Central memory CD8-positive, alpha-beta T cell (primary cell): ENCODE measurements around the gene RNU2-63P.

Experiments
- ATAC-seq: fragments of 150-1000 bp; cut with Tn5 transposase; replicated peaks from 2 replicates; pipeline ENCODE4 v1.10.0; 2022; ENCODE audit warnings: mild to moderate bottlenecking, moderate FRiP score, moderate number of reproducible peaks; ENCODE audit not compliant: poor library complexity, severe bottlenecking; ENCODE audit errors: extremely low read depth
- DNase-seq, 2 donors: peaks; one replicate each; pipeline ENCODE4 v3.0.0; 2021; ENCODE audit warnings: low spot score in 2 of 2
- H3K27ac Mint-ChIP-seq: one replicate; pipeline ENCODE4 v1.8.0; 2022; ENCODE audit warnings: low read depth, mild to moderate bottlenecking, moderate library complexity, mixed read lengths
- H3K27me3 Mint-ChIP-seq: one replicate; pipeline ENCODE4 v1.8.0; 2022; ENCODE audit warnings: mixed read lengths
- H3K36me3 Mint-ChIP-seq: one replicate; pipeline ENCODE4 v1.8.0; 2022; ENCODE audit warnings: mild to moderate bottlenecking, moderate library complexity, mixed read lengths; ENCODE audit not compliant: insufficient read depth
- H3K4me1 Mint-ChIP-seq: one replicate; pipeline ENCODE4 v1.8.0; 2022; ENCODE audit warnings: mixed read lengths
- H3K4me3 Mint-ChIP-seq: one replicate; pipeline ENCODE4 v1.8.0; 2022; ENCODE audit warnings: mild to moderate bottlenecking, moderate library complexity, mixed read lengths
- H3K9me3 Mint-ChIP-seq: one replicate; pipeline ENCODE4 v1.8.0; 2022; ENCODE audit warnings: mixed read lengths

RNU2-63P gene

GRCh38 chr2:88016086-88016959, at the start of gene RNU2-63P:
RNU2-63P (minus strand) TSS chr2:88016547.
- ATAC-seq: peak; percentile 84
- peaks cover 19% of the 10 kb centered on the region for H3K4me1 Mint-ChIP-seq

GRCh38 chr2:88061295-88061694, 44.9 kb upstream of the RNU2-63P start:
- Mint-ChIP-seq H3K4me3 (no peak overlapping the region), H3K4me1 (peaks cover under 1% of the 10 kb centered on the region), H3K27ac (no peak overlapping the region), H3K27me3 (no peaks in the 10 kb centered on the region), H3K36me3 (peaks cover 3% of the 10 kb centered on the region), H3K9me3 (no peaks in the 10 kb centered on the region)
- ATAC-seq: no peak
- no peak for DNase-seq

More at GRCh38 chr2:88016086-88016959, at the start of gene RNU2-63P:
- peaks cover 12% of the 10 kb centered on the region for H3K36me3 Mint-ChIP-seq
- H3K27me3 Mint-ChIP-seq: no peaks in the 10 kb centered on the region
- H3K4me3 Mint-ChIP-seq: peak within 1 kb of the TSS; percentile 88
- peak; percentile 79 to 81 for DNase-seq
- H3K9me3 Mint-ChIP-seq: no peaks in the 10 kb centered on the region
- H3K27ac Mint-ChIP-seq: peak within 1 kb of the TSS; percentile 98

GRCh38 chr2:88060907-88061275, 44.5 kb upstream of the RNU2-63P start:
- Mint-ChIP-seq H3K9me3 (no peaks in the 10 kb centered on the region), H3K36me3 (peaks cover 6% of the 10 kb centered on the region), H3K4me3 (no peak overlapping the region), H3K27me3 (no peaks in the 10 kb centered on the region), H3K4me1 (peaks cover 4% of the 10 kb centered on the region), H3K27ac (no peak overlapping the region)
- ATAC-seq (no peak), DNase-seq (no peak)

- peaks cover 10% of the 10 kb centered on the region for H3K36me3 Mint-ChIP-seq
- peaks cover 8% of the 10 kb centered on the region for H3K4me1 Mint-ChIP-seq
- H3K9me3 Mint-ChIP-seq: no peaks in the 10 kb centered on the region
- H3K27me3 Mint-ChIP-seq: no peaks in the 10 kb centered on the region
- ATAC-seq (no peak), DNase-seq (no peak)
- no peak overlapping the region for H3K27ac Mint-ChIP-seq
- no peak overlapping the region for H3K4me3 Mint-ChIP-seq
Observed at GRCh38 chr2:88059979-88060906, 43.9 kb upstream of the RNU2-63P start.

- Mint-ChIP-seq H3K9me3 (no peaks in the 10 kb centered on the region), H3K27me3 (no peaks in the 10 kb centered on the region), H3K36me3 (peaks cover 19% of the 10 kb centered on the region), H3K4me1 (peaks cover 24% of the 10 kb centered on the region), H3K27ac (no peak overlapping the region), H3K4me3 (no peak overlapping the region)
- DNase-seq (no peak), ATAC-seq (no peak)
Observed at GRCh38 chr2:88058191-88058590, 41.8 kb upstream of the RNU2-63P start.

- DNase-seq: no peak
- no peak overlapping the region for H3K4me3 Mint-ChIP-seq
- H3K36me3 Mint-ChIP-seq: peaks cover 21% of the 10 kb centered on the region
- H3K27me3 Mint-ChIP-seq: no peaks in the 10 kb centered on the region
- no peak overlapping the region for H3K27ac Mint-ChIP-seq
- peaks cover 31% of the 10 kb centered on the region for H3K4me1 Mint-ChIP-seq
- no peaks in the 10 kb centered on the region for H3K9me3 Mint-ChIP-seq
- ATAC-seq: no peak
Observed at GRCh38 chr2:88057437-88057844, 41.1 kb upstream of the RNU2-63P start.

GRCh38 chr2:88055371-88056128, 39.2 kb upstream of the RNU2-63P start, which contains the start of gene KRCC1:
KRCC1 (minus strand) TSS chr2:88055783; CDS start chr2:88028563, 27,220 bp downstream.
- Mint-ChIP-seq H3K4me3 (peak within 1 kb of the TSS; percentile 91), H3K27me3 (no peaks in the 10 kb centered on the region), H3K27ac (peak within 1 kb of the TSS; percentile 96), H3K4me1 (peaks cover 31% of the 10 kb centered on the region), H3K36me3 (peaks cover 26% of the 10 kb centered on the region), H3K9me3 (no peaks in the 10 kb centered on the region)
- ATAC-seq (peak; percentile 91), DNase-seq (peak; percentile 85 to 91)

GRCh38 chr2:88054782-88055370, 38.5 kb upstream of the RNU2-63P start:
- Mint-ChIP-seq H3K4me1 (peaks cover 34% of the 10 kb centered on the region), H3K9me3 (no peaks in the 10 kb centered on the region), H3K27ac (peak overlapping the region; percentile 96), H3K36me3 (peaks cover 26% of the 10 kb centered on the region), H3K27me3 (no peaks in the 10 kb centered on the region), H3K4me3 (peak overlapping the region; percentile 91)
- ATAC-seq (peak; percentile 7), DNase-seq (no peak)

- H3K4me3 Mint-ChIP-seq: peak overlapping the region; percentile 91
- H3K27me3 Mint-ChIP-seq: no peaks in the 10 kb centered on the region
- H3K9me3 Mint-ChIP-seq: no peaks in the 10 kb centered on the region
- peaks cover 26% of the 10 kb centered on the region for H3K36me3 Mint-ChIP-seq
- H3K27ac Mint-ChIP-seq: peak overlapping the region; percentile 96
- DNase-seq: no peak
- no peak for ATAC-seq
- peaks cover 37% of the 10 kb centered on the region for H3K4me1 Mint-ChIP-seq
Observed at GRCh38 chr2:88053934-88054781, 37.8 kb upstream of the RNU2-63P start.

GRCh38 chr2:88053296-88053695, 36.9 kb upstream of the RNU2-63P start:
- peak overlapping the region; percentile 91 for H3K4me3 Mint-ChIP-seq
- ATAC-seq (no peak), DNase-seq (no peak)
- no peaks in the 10 kb centered on the region for H3K27me3 Mint-ChIP-seq
- H3K4me1 Mint-ChIP-seq: peaks cover 37% of the 10 kb centered on the region
- H3K9me3 Mint-ChIP-seq: no peaks in the 10 kb centered on the region
- H3K36me3 Mint-ChIP-seq: peaks cover 26% of the 10 kb centered on the region
- peak overlapping the region; percentile 82 for H3K27ac Mint-ChIP-seq

- no peaks in the 10 kb centered on the region for H3K9me3 Mint-ChIP-seq
- H3K4me3 Mint-ChIP-seq: no peak overlapping the region
- no peak for ATAC-seq
- no peak for DNase-seq
- H3K4me1 Mint-ChIP-seq: peaks cover 37% of the 10 kb centered on the region
- H3K36me3 Mint-ChIP-seq: peaks cover 26% of the 10 kb centered on the region
- H3K27me3 Mint-ChIP-seq: no peaks in the 10 kb centered on the region
- no peak overlapping the region for H3K27ac Mint-ChIP-seq
Observed at GRCh38 chr2:88051792-88052191, 35.4 kb upstream of the RNU2-63P start.
